Activated CD4-positive, alpha-beta T cell treated with anti-CD3 and anti-CD28 coated beads, Interleukin-2, amount 50 U/mL, for 48 hours (primary cell): ENCODE results near the gene HBD.

Experiments
- DNase-seq, 2 experiments: peaks; one replicate each; pipeline ENCODE4 v3.0.0-alpha.2; 2020

The HBD gene

DNA sequence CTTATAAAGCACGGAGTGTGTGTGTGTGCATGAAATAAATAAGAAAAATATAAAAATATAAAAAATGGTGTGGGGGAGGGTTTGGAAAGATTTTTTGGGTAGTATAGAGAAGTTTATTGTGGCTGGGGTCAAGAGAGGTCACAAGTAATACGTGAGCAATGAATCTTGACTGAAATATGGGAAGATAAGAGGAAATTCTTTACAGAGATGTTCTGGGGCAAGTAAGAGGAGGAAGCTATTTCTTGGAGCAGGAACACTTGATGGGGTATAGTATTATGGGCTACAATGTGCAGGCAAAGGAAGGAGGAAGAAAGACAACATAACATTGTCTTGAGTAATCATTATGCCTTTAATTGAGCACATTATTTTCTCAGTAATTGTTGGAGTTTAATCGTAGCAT, 2.1 kb downstream of the HBD start:
- no peak for DNase-seq

DNA sequence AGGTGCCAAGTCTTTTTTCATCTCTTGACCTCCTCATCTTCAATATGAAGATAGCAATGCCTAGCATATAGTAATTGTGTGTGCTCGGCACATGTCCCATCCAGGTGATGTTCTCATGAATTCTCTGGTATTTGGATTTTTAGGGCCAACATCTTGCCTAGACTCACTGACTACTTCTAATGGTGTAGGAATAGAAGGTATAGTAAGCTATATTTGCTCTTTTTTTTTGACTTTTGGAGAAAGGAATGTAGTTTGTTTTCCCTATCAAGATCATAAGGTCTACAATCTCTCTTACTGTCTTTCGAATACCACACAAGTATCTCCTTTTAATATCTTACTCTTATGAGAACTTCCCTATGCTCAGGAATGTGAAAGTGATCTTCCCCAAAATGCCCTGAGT, 3.2 kb downstream of the HBD start:
- no peak for DNase-seq

DNA sequence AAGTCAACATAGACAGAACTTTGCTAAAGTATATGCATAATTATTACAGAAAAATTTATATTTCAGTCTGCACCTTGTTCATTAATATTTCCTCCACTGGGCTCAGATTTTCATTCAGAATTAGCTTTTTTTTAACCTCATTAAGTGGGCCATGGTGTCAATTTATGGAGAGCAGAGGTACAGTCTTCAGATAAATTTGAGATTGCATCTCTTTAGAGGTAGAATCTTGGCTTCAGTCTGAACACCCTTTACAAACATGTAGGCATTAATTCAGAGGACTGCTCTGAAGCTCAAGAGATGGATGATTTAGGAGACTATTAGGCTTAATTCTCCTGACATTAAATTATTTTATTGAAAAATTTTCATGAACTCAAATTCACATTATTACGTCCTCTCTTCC, 4.0 kb downstream of the HBD start:
- DNase-seq = no peak

DNA sequence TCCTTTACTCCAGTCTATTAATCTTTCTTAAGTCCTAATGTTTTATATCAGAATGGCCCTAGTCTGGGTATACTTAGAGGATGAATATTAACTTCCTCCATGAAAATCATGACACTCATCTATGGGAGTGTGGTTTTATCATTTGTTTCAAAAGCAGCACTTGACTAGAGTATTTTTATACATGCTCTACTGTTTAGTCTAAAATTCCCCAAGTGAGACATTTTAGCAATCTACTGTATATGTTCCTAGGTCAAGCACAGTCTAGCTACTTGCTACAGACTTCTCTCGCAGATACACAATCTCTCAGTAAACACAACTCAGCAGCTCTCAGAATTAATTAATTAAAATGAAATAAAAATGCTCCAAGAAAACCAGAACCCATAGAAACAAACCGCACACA, 4.5 kb downstream of the HBD start:
- no peak for DNase-seq

DNA sequence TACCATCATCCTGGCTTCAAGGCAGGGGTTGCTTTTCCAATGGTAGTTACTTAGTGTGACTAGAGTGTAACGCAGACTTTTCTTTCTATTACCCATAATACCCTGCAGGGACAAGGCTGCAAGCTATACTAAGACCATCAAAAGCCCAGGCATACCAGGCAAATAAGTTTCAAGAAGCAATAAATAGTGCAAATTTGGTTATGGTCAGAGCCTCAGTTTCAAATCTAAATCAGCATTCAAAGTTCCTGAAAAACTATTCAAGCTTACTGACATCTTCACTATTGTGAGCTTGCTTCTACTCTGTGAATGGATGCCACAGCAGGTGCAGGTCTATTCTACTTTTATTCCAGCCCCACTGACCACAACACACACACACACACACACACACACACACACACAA, 4.9 kb downstream of the HBD start:
- DNase-seq = no peak

DNA sequence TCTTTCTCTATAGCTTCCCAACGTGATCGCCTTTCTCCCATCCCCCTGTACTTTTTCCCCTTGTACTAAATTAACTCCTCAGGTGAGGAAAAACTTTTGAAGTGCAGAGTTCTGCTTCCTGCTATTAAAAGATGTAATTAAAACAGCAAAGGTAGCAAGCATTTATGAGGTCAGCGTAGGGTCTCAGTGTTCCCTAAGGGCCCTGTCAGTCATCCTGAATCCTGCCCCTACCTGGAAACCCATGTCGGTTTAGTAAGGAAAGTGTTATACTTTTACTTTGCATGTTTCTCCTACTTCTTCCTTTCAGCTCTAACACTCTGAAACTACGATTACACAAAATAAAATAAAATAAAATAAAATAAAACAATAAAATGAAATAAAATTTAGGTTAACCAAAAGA, 6.2 kb downstream of the HBD start:
- DNase-seq = no peak

DNA sequence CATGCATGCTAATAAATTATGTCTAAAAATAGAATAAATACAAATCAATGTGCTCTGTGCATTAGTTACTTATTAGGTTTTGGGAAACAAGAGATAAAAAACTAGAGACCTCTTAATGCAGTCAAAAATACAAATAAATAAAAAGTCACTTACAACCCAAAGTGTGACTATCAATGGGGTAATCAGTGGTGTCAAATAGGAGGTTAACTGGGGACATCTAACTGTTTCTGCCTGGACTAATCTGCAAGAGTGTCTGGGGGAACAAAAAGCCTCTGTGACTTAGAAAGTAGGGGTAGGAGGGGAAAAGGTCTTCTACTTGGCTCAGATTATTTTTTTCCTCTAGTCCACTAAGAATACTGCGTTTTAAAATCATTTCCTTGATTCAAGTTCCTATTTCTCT, 6.6 kb downstream of the HBD start:
- DNase-seq = no peak

DNA sequence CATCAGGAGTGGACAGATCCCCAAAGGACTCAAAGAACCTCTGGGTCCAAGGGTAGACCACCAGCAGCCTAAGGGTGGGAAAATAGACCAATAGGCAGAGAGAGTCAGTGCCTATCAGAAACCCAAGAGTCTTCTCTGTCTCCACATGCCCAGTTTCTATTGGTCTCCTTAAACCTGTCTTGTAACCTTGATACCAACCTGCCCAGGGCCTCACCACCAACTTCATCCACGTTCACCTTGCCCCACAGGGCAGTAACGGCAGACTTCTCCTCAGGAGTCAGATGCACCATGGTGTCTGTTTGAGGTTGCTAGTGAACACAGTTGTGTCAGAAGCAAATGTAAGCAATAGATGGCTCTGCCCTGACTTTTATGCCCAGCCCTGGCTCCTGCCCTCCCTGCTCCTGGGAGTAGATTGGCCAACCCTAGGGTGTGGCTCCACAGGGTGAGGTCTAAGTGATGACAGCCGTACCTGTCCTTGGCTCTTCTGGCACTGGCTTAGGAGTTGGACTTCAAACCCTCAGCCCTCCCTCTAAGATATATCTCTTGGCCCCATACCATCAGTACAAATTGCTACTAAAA, 7.5 kb downstream of the HBD start, which contains the start of gene HBB:
HBB (minus strand) TSS at position 340 of the 579 bp plus-strand sequence; CDS start at position 290, 50 bp downstream.
- no peak for DNase-seq

DNA sequence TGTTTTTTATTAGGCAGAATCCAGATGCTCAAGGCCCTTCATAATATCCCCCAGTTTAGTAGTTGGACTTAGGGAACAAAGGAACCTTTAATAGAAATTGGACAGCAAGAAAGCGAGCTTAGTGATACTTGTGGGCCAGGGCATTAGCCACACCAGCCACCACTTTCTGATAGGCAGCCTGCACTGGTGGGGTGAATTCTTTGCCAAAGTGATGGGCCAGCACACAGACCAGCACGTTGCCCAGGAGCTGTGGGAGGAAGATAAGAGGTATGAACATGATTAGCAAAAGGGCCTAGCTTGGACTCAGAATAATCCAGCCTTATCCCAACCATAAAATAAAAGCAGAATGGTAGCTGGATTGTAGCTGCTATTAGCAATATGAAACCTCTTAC, 8.8 kb downstream of the HBD start:
- no peak for DNase-seq

DNA sequence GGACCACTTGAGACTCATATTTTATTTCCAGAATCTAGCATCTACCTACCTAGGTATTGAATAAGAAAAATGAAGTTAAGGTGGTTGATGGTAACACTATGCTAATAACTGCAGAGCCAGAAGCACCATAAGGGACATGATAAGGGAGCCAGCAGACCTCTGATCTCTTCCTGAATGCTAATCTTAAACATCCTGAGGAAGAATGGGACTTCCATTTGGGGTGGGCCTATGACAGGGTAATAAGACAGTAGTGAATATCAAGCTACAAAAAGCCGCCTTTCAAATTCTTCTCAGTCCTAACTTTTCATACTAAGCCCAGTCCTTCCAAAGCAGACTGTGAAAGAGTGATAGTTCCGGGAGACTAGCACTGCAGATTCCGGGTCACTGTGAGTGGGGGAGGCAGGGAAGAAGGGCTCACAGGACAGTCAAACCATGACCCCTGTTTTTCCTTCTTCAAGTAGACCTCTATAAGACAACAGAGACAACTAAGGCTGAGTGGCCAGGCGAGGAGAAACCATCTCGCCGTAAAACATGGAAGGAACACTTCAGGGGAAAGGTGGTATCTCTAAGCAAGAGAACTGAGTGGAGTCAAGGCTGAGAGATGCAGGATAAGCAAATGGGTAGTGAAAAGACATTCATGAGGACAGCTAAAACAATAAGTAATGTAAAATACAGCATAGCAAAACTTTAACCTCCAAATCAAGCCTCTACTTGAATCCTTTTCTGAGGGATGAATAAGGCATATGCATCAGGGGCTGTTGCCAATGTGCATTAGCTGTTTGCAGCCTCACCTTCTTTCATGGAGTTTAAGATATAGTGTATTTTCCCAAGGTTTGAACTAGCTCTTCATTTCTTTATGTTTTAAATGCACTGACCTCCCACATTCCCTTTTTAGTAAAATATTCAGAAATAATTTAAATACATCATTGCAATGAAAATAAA, 9.5 kb downstream of the HBD start:
- no peak for DNase-seq

DNA sequence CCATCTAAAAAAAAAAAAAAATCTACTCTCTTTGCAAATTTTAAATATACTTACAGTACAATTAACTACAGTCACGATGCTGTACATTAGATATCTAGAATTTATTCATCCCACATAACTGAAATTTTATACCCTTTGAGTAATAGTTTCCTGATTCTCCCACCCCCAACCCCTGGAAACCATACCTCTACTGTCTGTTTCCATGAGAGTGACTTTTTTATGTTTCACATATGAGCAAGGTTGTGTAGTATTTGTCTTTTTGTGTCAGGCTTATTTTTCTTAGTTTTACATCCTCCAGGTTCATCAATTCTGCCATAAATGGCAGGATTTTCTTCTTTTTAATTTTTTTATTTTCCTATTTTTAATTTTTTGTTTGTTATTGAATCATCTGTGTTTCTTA, 10.6 kb downstream of the HBD start:
- DNase-seq = no peak

DNA sequence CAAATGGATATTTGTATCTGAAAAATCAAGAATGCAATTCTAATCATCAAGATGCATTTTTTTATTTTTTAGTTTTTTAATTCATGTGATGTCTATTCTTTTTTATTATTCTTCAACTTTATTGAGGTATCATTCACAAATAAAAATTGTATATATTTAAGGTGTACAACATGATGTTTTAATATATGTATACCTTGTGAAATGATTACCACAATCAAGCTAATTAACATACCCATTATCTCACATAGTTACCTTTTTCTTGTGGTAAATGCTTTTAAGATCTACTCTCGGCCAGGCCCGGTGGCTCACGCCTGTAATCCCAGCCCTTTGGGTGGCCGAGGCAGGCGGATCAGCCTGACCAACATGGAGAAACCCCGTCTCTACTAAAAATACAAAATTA, 11.1 kb downstream of the HBD start:
- DNase-seq = no peak

DNA sequence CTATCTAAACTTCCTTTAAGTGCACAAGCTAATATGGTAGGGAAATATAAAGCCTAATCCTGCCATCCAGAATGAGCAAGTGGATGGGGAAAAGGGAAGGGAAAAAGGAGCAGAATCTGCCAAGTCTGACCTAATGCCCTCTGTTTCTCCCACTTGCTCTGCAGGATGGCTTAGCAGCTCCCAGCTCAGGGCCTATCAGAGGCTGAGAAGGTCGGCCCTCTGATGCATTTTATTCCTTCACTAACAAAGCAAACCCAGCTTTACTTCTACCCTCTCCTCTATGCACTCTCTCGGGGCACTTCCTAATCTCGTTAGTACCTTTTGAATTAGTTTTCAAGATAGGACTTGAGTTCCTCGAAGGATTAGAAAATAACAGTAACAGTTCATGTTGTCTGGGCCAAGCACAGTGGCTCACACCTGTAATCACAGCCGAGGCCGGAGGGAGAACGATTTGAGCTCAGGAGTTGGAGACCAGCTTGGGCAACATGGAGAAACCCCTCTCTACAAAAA, 23.9 kb downstream of the HBD start:
- no peak for DNase-seq

DNA sequence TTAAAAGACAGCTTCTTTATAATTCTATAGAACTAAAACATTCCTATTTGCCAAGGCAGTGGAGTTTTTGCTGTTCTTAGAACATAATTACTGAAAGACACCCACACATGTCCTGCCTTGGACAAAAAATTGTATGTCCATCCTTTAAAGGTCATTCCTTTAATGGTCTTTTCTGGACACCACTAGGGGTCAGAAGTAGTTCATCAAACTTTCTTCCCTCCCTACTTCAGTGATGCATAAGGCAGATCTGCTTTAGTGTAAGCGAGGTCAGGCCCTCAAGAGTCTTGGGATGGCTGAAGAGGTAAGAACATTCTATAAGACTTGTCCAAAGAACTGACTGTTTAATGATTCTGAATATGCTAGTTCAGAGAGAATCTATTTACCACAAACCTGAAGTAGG, 29.5 kb downstream of the HBD start:
- no peak for DNase-seq

DNA sequence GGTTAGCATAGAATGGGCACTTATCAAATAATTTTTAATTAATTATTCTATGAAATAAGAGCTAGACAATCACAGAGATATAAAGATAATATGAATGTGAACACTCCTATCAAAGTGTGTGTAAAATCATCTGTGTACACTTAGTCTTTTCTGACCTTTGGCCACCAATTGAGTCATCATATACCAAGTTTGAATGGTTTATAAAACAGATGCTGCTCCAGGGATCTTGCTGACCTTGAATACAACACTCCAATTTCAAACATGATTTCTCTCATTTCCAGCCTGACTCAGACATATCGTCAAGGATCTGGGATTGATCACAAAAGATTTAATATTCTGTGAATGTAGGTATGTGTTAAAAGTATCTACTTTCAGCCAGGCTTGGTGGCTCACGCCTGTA, 30.9 kb downstream of the HBD start:
- DNase-seq = no peak

DNA sequence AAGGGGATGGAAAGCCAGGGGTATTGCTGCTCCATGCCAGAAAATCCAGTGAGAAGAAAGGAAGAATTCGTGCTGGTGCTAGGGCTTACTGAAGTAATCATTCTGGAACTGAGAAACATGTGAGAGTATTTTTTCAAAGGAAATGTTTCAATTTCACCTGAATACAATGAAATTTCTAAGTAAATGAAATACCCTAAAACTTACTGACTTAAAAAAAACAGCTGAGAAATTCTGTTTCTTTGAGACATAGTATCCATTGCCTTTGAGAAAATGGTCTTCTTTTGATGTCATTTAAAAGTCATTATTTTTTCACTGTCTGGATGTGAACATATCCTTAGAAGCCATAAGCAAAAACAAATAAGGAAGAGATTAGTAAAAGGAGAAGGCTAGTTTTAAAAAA, 33.7 kb downstream of the HBD start, which contains the start of gene OR51V1:
OR51V1 (minus strand) TSS at position 101 of the 400 bp plus-strand sequence; CDS start at position 101, 0 bp downstream.
- DNase-seq = no peak

DNA sequence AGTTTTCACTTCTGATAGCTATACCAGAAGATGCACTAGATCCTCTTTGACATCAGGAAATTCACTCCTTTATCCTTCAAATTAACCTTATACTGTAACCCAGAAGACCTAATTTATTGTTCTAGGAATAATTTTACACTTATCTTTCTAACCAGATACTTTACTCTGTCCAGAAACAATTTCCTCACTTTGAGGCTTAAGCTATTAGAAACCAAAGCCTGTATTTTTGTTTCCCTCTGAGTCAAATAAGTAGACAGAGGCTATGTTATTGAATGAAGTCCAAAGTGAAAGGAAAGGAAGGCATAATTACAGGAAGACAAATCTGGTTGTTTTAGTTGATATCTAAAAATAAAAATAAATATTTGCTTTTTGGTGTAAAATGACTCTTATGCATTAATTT, 36.0 kb downstream of the HBD start:
- no peak for DNase-seq

DNA sequence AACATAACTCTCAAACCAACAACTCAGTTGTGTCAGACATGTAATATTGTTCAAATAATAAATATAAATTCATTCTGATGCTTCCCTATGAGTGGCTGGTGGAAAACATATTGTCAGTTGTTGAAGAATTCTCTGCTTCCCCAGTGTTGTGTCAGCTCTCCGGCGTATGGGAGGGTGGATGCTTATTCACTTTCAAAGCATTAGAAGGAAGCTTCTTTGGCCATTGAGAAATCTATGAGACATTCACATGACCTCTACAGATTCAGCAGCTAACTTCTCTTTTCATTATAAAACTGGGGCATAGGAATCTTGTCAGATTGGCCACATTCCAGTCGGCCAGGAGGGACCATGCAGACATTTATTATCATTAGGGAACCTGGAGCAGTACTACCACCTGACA, 36.7 kb downstream of the HBD start:
- DNase-seq = no peak

DNA sequence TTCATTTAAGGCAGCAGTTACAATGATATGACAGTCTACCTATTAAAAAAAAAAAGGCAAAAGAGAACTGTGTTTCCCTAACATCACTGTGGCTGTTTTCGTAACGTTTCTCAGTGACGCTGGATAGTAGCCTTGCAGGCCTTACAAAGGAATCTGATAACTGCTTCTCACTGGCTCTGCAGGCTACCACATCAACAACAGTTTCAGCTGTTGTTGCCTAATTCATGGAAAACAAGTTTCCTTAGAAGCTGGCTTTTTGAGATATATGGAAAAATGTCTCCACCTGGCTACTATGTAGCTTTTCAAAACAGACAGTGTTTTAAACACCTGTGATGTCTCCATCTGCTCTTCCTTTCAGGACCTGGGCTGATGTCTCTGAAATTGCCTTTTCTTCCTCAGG, 37.6 kb downstream of the HBD start:
- no peak for DNase-seq

DNA sequence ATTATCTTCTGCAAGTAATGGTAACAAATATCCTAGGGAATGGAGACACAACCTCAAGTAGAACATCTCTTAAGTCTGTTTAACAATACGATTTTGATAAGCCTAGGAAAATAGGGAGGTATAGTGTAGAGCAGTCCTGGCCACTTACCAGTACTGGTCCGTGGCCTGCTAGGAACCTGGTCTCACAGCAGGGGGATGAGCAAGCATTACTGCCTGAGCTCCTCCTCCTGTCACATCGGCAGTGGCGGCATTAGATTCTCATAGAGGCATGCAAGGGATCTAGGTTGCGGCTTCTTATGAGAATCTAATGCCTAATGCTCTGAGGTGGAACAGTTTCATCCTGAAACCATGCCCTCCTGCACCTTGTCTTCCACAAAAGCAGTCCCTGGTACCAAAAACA, 38.2 kb downstream of the HBD start:
- no peak for DNase-seq

DNA sequence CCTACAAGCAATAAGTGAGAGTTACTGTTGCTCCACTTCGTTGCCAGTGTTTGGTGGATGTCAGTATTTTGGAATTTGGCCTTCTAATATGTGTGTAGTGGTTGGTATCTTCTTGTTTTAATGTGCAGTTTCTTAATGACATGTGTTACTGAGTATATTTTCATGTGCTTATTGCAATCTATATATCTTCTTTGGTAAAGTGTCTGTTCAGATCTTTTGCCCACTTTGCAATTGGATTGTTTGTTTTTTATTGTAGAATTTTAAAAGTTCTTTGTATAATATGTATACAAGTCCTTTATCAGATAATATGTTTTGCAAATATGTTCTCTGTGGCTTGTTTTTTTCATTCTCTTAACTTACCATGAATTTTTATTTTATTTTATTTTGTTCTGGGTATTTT, 41.5 kb downstream of the HBD start:
- no peak for DNase-seq

DNA sequence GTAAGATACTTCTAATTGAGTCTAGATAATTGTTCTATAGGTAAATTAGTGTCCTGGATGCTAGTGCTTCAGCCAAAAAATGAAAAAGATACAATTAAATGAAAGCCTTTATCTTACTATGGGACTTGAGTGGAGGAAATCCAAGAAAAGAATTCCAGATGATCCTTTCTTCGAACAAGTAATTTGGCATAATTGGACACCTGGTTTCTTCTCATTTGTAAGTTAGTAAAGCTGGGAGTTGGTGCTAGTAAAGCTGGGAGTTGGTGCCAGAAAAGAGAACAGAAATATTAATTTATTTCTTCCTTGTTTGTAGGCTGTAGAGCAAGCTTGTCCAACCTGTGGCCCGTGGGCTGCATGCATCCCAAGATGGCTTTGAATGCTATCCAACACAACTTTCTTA, 46.1 kb downstream of the HBD start:
- no peak for DNase-seq
